GM12878 (cell line): ENCODE results near the gene COBLL1. TPM values are rescaled to one million over a fixed set of nuclear protein-coding genes. Genes with fewer than 3 reads are reported as not detected.

Experiments
- ATAC-seq: fragments of 200-7000 bp; cut with Tn5 transposase; 3 replicates; pipeline ENCODE4 v1.9.1; 2020; ENCODE audit warnings: mild to moderate bottlenecking, moderate library complexity
- BruUV-seq: library from RNA; stranded (reverse); fragments of 400-500 nt; replicated peaks from 2 replicates; lab custom pipeline; 2021; lab: Mats Ljungman, UMichigan
- CTCF ChIA-PET: fragments of 300-600 bp; sonication (Branson Sonifier 250); formaldehyde crosslinking; extraction: SDS; loops from one replicate; lab custom pipeline; 2021; ENCODE audit warnings: inconsistent platforms; lab: Yijun Ruan, JAX
- POLR2A ChIA-PET: fragments of 350-600 bp; formaldehyde crosslinking; extraction: SDS; loops from one replicate; lab custom pipeline; 2021; ENCODE audit warnings: inconsistent platforms; lab: Charles Lee
- RAD21 ChIA-PET: fragments of 300-600 bp; sonication (Branson Sonifier 250); formaldehyde crosslinking; loops from one replicate; lab custom pipeline; 2023; ENCODE audit warnings: antibody characterized with exemption; ENCODE audit not compliant: unreplicated experiment; lab: Charles Lee
- SMC1A ChIA-PET: fragments of 300-600 bp; sonication (Branson Sonifier 250); formaldehyde crosslinking; loops from one replicate; lab custom pipeline; 2023; ENCODE audit not compliant: unreplicated experiment, uncharacterized antibody; lab: Charles Lee
- DNase-seq: peaks from one replicate; pipeline ENCODE4 v3.0.0-alpha.2; 2011; ENCODE audit warnings: low read depth, low spot score
- FAIRE-seq: peaks from 3 replicates; lab custom pipeline; 2011; peaks lifted over from hg19 to GRCh38; lab: Jason Lieb, UNC
- H2AFZ ChIP-seq: 2 replicates; pipeline ENCODE4 v1.6.0; 2011; ENCODE audit warnings: low read depth, low read length, control low read depth; ENCODE audit not compliant: control insufficient read depth
- H3K27ac ChIP-seq: 2 replicates; pipeline ENCODE4 v1.5.1; 2011; ENCODE audit warnings: control low read depth; ENCODE audit not compliant: control insufficient read depth, insufficient read depth
- H3K27me3 ChIP-seq, 2 experiments: replicated peaks in 1 of 2; 2 replicates each; pipeline versions ENCODE4 v1.6.0 to v1.6.1; 2011; ENCODE audit warnings: low read length in 1 of 2; ENCODE audit not compliant: control insufficient read depth in 2 of 2, insufficient read depth in 2 of 2
- H3K36me3 ChIP-seq, 2 experiments: 2 replicates each; pipeline ENCODE4 v1.5.1; 2011; ENCODE audit warnings: low read length in 1 of 2; ENCODE audit not compliant: control insufficient read depth in 2 of 2, insufficient read depth in 2 of 2
- H3K4me1 ChIP-seq: 2 replicates; pipeline ENCODE4 v1.6.1; 2011; ENCODE audit warnings: mild to moderate bottlenecking, low read length, moderate library complexity, mixed read lengths; ENCODE audit not compliant: control insufficient read depth, insufficient read depth
- H3K4me2 ChIP-seq: 2 replicates; pipeline ENCODE4 v1.6.0; 2011; ENCODE audit warnings: control low read depth; ENCODE audit not compliant: control insufficient read depth, insufficient read depth
- H3K4me3 ChIP-seq: fragments of 200-600 bp; sonication (generic); 2 replicates; pipeline ENCODE4 v1.5.1; 2016
- H3K79me2 ChIP-seq: 2 replicates; pipeline ENCODE4 v1.6.0; 2011; ENCODE audit warnings: low read length; ENCODE audit not compliant: control insufficient read depth, insufficient read depth
- H3K9ac ChIP-seq: 2 replicates; pipeline ENCODE4 v1.8.0; 2011; ENCODE audit warnings: low read length, control low read depth, mixed read lengths; ENCODE audit not compliant: control insufficient read depth, insufficient read depth
- H3K9me3 ChIP-seq: replicated peaks from 3 replicates; pipeline ENCODE4 v1.5.1; 2011; ENCODE audit warnings: mild to moderate bottlenecking, low read length; ENCODE audit not compliant: control insufficient read depth, insufficient read depth
- H4K20me1 ChIP-seq: 2 replicates; pipeline ENCODE4 v1.6.0; 2011; ENCODE audit not compliant: control insufficient read depth, insufficient read depth
- CBX5 ChIP-seq: sonication (generic); IDR thresholded peaks from 2 replicates; pipeline ENCODE4 v1.6.1; 2016; ENCODE audit warnings: low read depth, moderate library complexity, mild to moderate bottlenecking, inconsistent platforms
- CREB1 ChIP-seq: IDR thresholded peaks from 2 replicates; pipeline ENCODE4 v1.6.1; 2012; ENCODE audit warnings: low read depth, mild to moderate bottlenecking, inconsistent platforms
- GATAD2B ChIP-seq: fragments of 450-650 bp; conservative IDR thresholded peaks from 2 replicates; pipeline ENCODE4 v1.6.1; 2017; ENCODE audit warnings: low read depth, mild to moderate bottlenecking, moderate library complexity
- HDAC6 ChIP-seq: fragments of 200-600 bp; sonication (generic); IDR thresholded peaks from one replicate; pipeline ENCODE4 v1.8.0; 2017; ENCODE audit warnings: antibody characterized with exemption; ENCODE audit not compliant: unreplicated experiment
- IRF3 ChIP-seq: fragments of 450-650 bp; IDR thresholded peaks from 2 replicates; pipeline ENCODE4 v1.6.1; 2014; ENCODE audit warnings: mild to moderate bottlenecking
- TCF7 ChIP-seq: IDR thresholded peaks from 2 replicates; pipeline ENCODE4 v1.6.1; 2014; ENCODE audit warnings: antibody characterized with exemption, borderline replicate concordance
- WGBS: methylation state at CpG from one replicate; pipeline ENCODE4 v1.1.6; 2016; ENCODE audit warnings: low lambda C conversion rate; ENCODE audit not compliant: insufficient replicate concordance, insufficient coverage; ENCODE audit errors: missing lambda C conversion rate; 5-methylcytosine and 5-hydroxymethylcytosine counted together
- in situ Hi-C: fragments of 300-500 bp; cut with MboI; formaldehyde crosslinking; loops from 9 replicates; pipeline ENCODE4 v1.14.3; 2018; ENCODE audit warnings: mixed read lengths
- intact Hi-C: fragments of 100-400 bp; cut with micrococcal nuclease; formaldehyde crosslinking; loops from one replicate; pipeline ENCODE4 v1.14.2; 2022; ENCODE audit not compliant: unreplicated experiment
- polyA plus RNA-seq, 11 experiments: library from polyadenylated mRNA; depleted of rRNA in 4 of 11; unstranded in 6 of 11; stranded (reverse) in 5 of 11; fragments of >200 nt; fragmentation: Nextera tagmentation in 4 of 11; fragmentation: Illumina TruSeq in 1 of 11; extraction: Ambion mirVana in 4 of 11; extraction: Trizol in 1 of 11; gene quantifications; 1 replicate in 1 of 11; 2 replicates in 10 of 11; pipeline versions ENCODE4 v1.2.1 to v1.2.3, GENCODE V29; 2011 to 2016; ENCODE audit warnings: inconsistent platforms in 2 of 11, missing spikeins in 2 of 11, low read depth in 1 of 11
- total RNA-seq, 4 experiments: library from RNA; depleted of rRNA in 3 of 4; stranded (reverse); fragments of >200 nt in 3 of 4; fragmentation: Illumina TruSeq in 1 of 4; extraction: Trizol in 1 of 4; gene quantifications; 2 replicates each; pipeline versions ENCODE4 v1.2.1 to v1.2.3, GENCODE V29; 2013 to 2021

The COBLL1 gene
- total and polyA plus RNA-seq, 10 of the 15 experiments (the other 5 are each of a cell fraction or from before 2014, with no cell fraction given) = 0.46 TPM; not detected in 9

GRCh38 chr2:164700390-164700789, 141.2 kb downstream of the COBLL1 start:
- CTCF ChIA-PET = interaction anchor here (0.7 to 1.3 kb wide), 2 partner anchors 17 to 101 kb away, joined by 3 read pairs; no protein-coding TSS in a partner anchor
- FAIRE-seq (no peak), ATAC-seq (no peak)
- POLR2A ChIA-PET = no interaction called here
- no peaks in the 10 kb centered on the region for H3K79me2 ChIP-seq
- no peaks in the 10 kb centered on the region for H3K36me3 ChIP-seq
- no peak overlapping the region for H3K27ac ChIP-seq
- WGBS = 50% methylated on average over 2 of the region's 2 CpGs
- H3K4me2 ChIP-seq = no peak overlapping the region
- H3K4me3 ChIP-seq = no peak overlapping the region
- H3K4me1 ChIP-seq = no peaks in the 10 kb centered on the region
- RAD21 ChIA-PET = no interaction called here
- in situ Hi-C loops = no loop called here
- no peak overlapping the region for H3K9ac ChIP-seq
- H3K9me3 ChIP-seq = no peaks in the 10 kb centered on the region
- intact Hi-C loops = no loop called here
- no peaks in the 10 kb centered on the region for H4K20me1 ChIP-seq
- TF ChIP-seq TCF7 (no peak), CREB1 (no peak), GATAD2B (no peak), IRF3 (no peak), CBX5 (no peak), HDAC6 (no peak)
- TF ChIP-seq, all 136 proteins: peak for 0
- BruUV-seq = no TSS peak
- DNase-seq = no peak
- SMC1A ChIA-PET = no interaction called here
- Histone ChIP-seq H3K27me3 (no peaks in the 10 kb centered on the region), H2AFZ (no peak overlapping the region)
